ENCODE measurements around the gene WFIKKN1.

The WFIKKN1 gene

GRCh38 chr16:625117-625976, 5.4 kb upstream of the WFIKKN1 start:
- no peak for DNase-seq (ENCODE audit: low spot score)

GRCh38 chr16:625977-626765, 4.6 kb upstream of the WFIKKN1 start:
- no peak for DNase-seq (ENCODE audit: low spot score)

GRCh38 chr16:626787-627453, 3.9 kb upstream of the WFIKKN1 start:
- DNase-seq (ENCODE audit: low spot score), result no peak

GRCh38 chr16:627454-628239, 3.1 kb upstream of the WFIKKN1 start:
- DNase-seq (ENCODE audit: low spot score), result no peak

GRCh38 chr16:628321-629061, 2.3 kb upstream of the WFIKKN1 start:
- DNase-seq (ENCODE audit: low spot score), result no peak

GRCh38 chr16:629185-629832, 1.5 kb upstream of the WFIKKN1 start:
- no peak for DNase-seq (ENCODE audit: low spot score)

- no peak for DNase-seq (ENCODE audit: low spot score)
Observed at GRCh38 chr16:629833-630248, 944 bp upstream of the WFIKKN1 start.

GRCh38 chr16:630249-630814, 453 bp upstream of the WFIKKN1 start:
- DNase-seq (ENCODE audit: low spot score), result no peak

GRCh38 chr16:631808-632358, 1.1 kb downstream of the WFIKKN1 start:
- DNase-seq (ENCODE audit: low spot score), result no peak

- DNase-seq (ENCODE audit: low spot score), result no peak
Observed at GRCh38 chr16:632486-633335, 1.9 kb downstream of the WFIKKN1 start.

GRCh38 chr16:633336-634050, 2.7 kb downstream of the WFIKKN1 start:
- no peak for DNase-seq (ENCODE audit: low spot score)

GRCh38 chr16:634051-634670, 3.4 kb downstream of the WFIKKN1 start:
- DNase-seq (ENCODE audit: low spot score), result no peak

- no peak for DNase-seq (ENCODE audit: low spot score)
Observed at GRCh38 chr16:634996-635395, 4.2 kb downstream of the WFIKKN1 start.

GRCh38 chr16:635573-636205, 4.9 kb downstream of the WFIKKN1 start:
- DNase-seq (ENCODE audit: low spot score), result no peak

- DNase-seq (ENCODE audit: low spot score), result peak; percentile 94
Observed at GRCh38 chr16:636206-637080, 5.7 kb downstream of the WFIKKN1 start, which contains the start of gene METTL26. Gene METTL26 (minus strand): TSS chr16:636305. CDS start chr16:636290, 15 bp downstream.
